Stomach (tissue), 9 donors: ENCODE measurements around the gene REXO4. TPM values are rescaled to one million over a fixed set of nuclear protein-coding genes. Genes with fewer than 3 reads are reported as not detected.

Experiments
- DNase-seq, 2 donors: peaks; one replicate each; pipeline versions ENCODE4 v3.0.0 to v3.0.0-alpha.2; 2013 to 2019
- H3K27ac ChIP-seq, 5 donors: fragments of 200-600 bp in 4 of 5; sonication (generic) in 4 of 5; one replicate each; pipeline ENCODE4 v1.5.1; 2013 to 2019; ENCODE audit warnings: mild to moderate bottlenecking in 1 of 5, moderate library complexity in 1 of 5
- H3K27me3 ChIP-seq, 3 donors: fragments of 200-600 bp; sonication (generic); one replicate each; pipeline ENCODE4 v1.5.1; 2017 to 2019; ENCODE audit warnings: mixed run types in 1 of 3
- H3K36me3 ChIP-seq, 4 donors: fragments of 200-600 bp; sonication (generic); 1 replicate in 3 of 4; 2 replicates in 1 of 4; pipeline ENCODE4 v1.5.1; 2016 to 2019
- H3K4me1 ChIP-seq, 4 donors: fragments of 200-600 bp; sonication (generic); one replicate each; pipeline ENCODE4 v1.5.1; 2016 to 2019
- H3K4me3 ChIP-seq, 4 donors: fragments of 200-600 bp; sonication (generic) in 3 of 4; one replicate each; pipeline ENCODE4 v1.5.1; 2016 to 2019; ENCODE audit warnings: mild to moderate bottlenecking in 1 of 4
- H3K9me3 ChIP-seq, 4 donors: fragments of 200-600 bp; sonication (generic); one replicate each; pipeline ENCODE4 v1.5.1; 2016 to 2019
- CTCF ChIP-seq, 7 experiments: fragments of 450-650 bp in 4 of 7; fragments of 200-600 bp in 3 of 7; sonication (generic) in 3 of 7; IDR thresholded peaks; one replicate each; pipeline ENCODE4 v1.5.1; 2016 to 2019; ENCODE audit warnings: antibody characterized with exemption in 7 of 7, control low read depth in 2 of 7, mild to moderate bottlenecking in 1 of 7
- EP300 ChIP-seq: sonication (generic); formaldehyde crosslinking; IDR thresholded peaks from one replicate; pipeline ENCODE4 v1.6.1; 2017; ENCODE audit warnings: antibody characterized with exemption
- POLR2A ChIP-seq, 4 donors: fragments of 450-650 bp; IDR thresholded peaks; one replicate each; pipeline ENCODE4 v1.6.1; 2016; ENCODE audit warnings: antibody characterized with exemption in 4 of 4, control low read depth in 2 of 4, mild to moderate bottlenecking in 1 of 4, moderate library complexity in 1 of 4
- POLR2AphosphoS5 ChIP-seq, 3 donors: sonication (generic); formaldehyde crosslinking; IDR thresholded peaks; one replicate each; pipeline ENCODE4 v1.6.1; 2016; ENCODE audit warnings: antibody characterized with exemption in 3 of 3
- WGBS, 5 donors: extraction: QIAGEN DNeasy Blood & Tissue Kit in 3 of 5; methylation state at CpG; one replicate each; pipeline versions ENCODE4 v1.1.5 to v1.1.7; 2013 to 2018; 5-methylcytosine and 5-hydroxymethylcytosine counted together
- intact Hi-C: fragments of 100-400 bp; cut with DNase I; formaldehyde crosslinking; loops from one replicate; pipeline ENCODE4 v1.15.1; 2023; ENCODE audit warnings: low total_unique reads
- polyA plus RNA-seq, 3 donors: library from polyadenylated mRNA; stranded (reverse); fragments of 200-250 nt; gene quantifications; one replicate each; pipeline ENCODE4 v1.2.3, GENCODE V29; 2013
- total RNA-seq, 5 donors: library from RNA; depleted of rRNA; stranded (reverse); fragments of >200 nt; gene quantifications; one replicate each; pipeline versions ENCODE4 v1.1.0 to v1.2.3, GENCODE V29; 2014 to 2016
- donor health status: healthy with polysubstance abuse.
- donor health status: Bipolar disorder and iron deficiency.
- donor health status: healthy.

The REXO4 gene
- total and polyA plus RNA-seq, 8 donors: 0.45 to 64.3 (median 12.9) TPM

DNA sequence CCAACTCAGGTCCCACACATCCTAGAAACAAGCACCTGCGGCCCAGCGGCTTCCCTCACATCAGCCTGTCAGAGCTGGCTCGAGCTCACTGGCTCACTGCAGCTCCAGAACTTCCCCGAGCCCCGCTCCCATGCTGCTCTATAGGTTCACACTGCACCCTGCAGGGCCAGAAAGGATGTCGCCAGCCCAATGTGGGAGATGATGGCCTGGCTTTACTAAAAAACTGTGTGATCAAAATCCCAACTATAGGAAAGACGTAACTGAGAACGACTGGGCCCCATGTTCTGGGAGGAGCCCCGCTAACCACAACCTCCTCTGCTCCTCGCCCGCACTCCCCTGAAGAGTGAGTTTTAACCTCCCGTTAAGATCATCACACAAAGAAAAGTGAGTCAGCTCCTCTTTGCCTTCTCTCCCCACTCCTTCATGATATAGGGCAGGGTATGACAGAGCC, 46.5 kb downstream of the REXO4 start:
- intact Hi-C loops: no loop called here
- Histone ChIP-seq H3K4me1 (peaks cover 72 to 93% (median 86%) of the 10 kb centered on the region in 4 donors), H3K36me3 (peaks cover 34 to 51% (median 43%) of the 10 kb centered on the region in 4 donors), H3K27ac (peak overlapping the region; percentile 43 to 73 (median 63)), H3K27me3 (no peaks in the 10 kb centered on the region), H3K4me3 (no peak overlapping the region), H3K9me3 (no peaks in the 10 kb centered on the region)
- 31 to 50% (median 37%) methylated on average over 12 of the region's 12 CpGs for WGBS, 5 donors
- no peak for DNase-seq
- no peak for TF ChIP-seq POLR2A (IDR thresholded peaks at IDR 0.05)
- TF ChIP-seq CTCF (IDR thresholded peaks at IDR 0.05): no peak
- TF ChIP-seq EP300: no peak
- no peak for TF ChIP-seq POLR2AphosphoS5 (IDR thresholded peaks at IDR 0.05)

GRCh38 chr9:133370685-133371084, 47.1 kb downstream of the REXO4 start:
- H3K27ac ChIP-seq: peak overlapping the region; percentile 43 to 73 (median 63)
- no peak for TF ChIP-seq EP300
- no peak for TF ChIP-seq POLR2AphosphoS5 (IDR thresholded peaks at IDR 0.05)
- no peak for TF ChIP-seq POLR2A (IDR thresholded peaks at IDR 0.05)
- no peak for TF ChIP-seq CTCF (IDR thresholded peaks at IDR 0.05)
- intact Hi-C loops: no loop called here
- WGBS, 5 donors: 40 to 59% (median 56%) methylated on average over 7 to 9 of the region's 9 CpGs
- peaks cover 40 to 57% (median 49%) of the 10 kb centered on the region in 4 donors for H3K36me3 ChIP-seq
- DNase-seq: no peak
- peaks cover 72 to 90% (median 87%) of the 10 kb centered on the region in 4 donors for H3K4me1 ChIP-seq
- no peaks in the 10 kb centered on the region for H3K9me3 ChIP-seq
- H3K4me3 ChIP-seq: peak overlapping the region in 1 of 4 donors; percentile 7
- no peaks in the 10 kb centered on the region for H3K27me3 ChIP-seq

DNA sequence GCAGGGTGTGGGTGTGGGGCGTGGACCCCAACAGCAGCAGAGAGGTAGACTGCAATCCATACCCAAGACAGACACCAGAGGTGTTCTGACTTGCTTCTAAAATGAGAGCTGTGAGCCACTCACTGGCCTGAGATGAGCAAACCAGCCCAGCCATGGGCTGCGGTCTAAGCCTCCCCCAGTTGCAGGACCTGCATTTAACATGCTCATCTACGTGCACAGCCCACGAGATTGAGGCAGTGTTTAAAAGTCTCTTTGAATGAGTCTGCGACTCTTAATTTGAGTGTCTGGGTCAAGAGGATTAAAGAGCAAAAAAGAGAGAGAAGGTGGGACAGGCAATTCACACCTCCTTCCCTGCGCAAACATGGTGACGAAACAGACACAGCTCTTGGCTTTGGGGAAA, 47.9 kb downstream of the REXO4 start:
- TF ChIP-seq CTCF (IDR thresholded peaks at IDR 0.05) (no peak), EP300 (no peak), POLR2AphosphoS5 (IDR thresholded peaks at IDR 0.05) (no peak), POLR2A (IDR thresholded peaks at IDR 0.05) (no peak)
- H3K27ac ChIP-seq: peak overlapping the region; percentile 20 to 75 (median 63)
- WGBS, 5 donors: 67 to 83% (median 72%) methylated on average over 7 of the region's 7 CpGs
- H3K4me1 ChIP-seq: peaks cover 72 to 92% (median 84%) of the 10 kb centered on the region in 4 donors
- peaks cover 47 to 65% (median 57%) of the 10 kb centered on the region in 4 donors for H3K36me3 ChIP-seq
- no peaks in the 10 kb centered on the region for H3K27me3 ChIP-seq
- no peaks in the 10 kb centered on the region for H3K9me3 ChIP-seq
- intact Hi-C loops: no loop called here
- H3K4me3 ChIP-seq: no peak overlapping the region
- no peak for DNase-seq

- Histone ChIP-seq H3K4me3 (no peak overlapping the region), H3K27me3 (no peaks in the 10 kb centered on the region), H3K27ac (peak overlapping the region; percentile 60 to 75 (median 63)), H3K9me3 (no peaks in the 10 kb centered on the region), H3K36me3 (peaks cover 52 to 70% (median 62%) of the 10 kb centered on the region in 4 donors), H3K4me1 (peaks cover 68 to 92% (median 80%) of the 10 kb centered on the region in 4 donors)
- TF ChIP-seq POLR2AphosphoS5 (IDR thresholded peaks at IDR 0.05): no peak
- no peak for TF ChIP-seq EP300
- WGBS, 5 donors: 53 to 67% (median 65%) methylated on average over 5 to 6 of the region's 6 CpGs
- no peak for DNase-seq
- intact Hi-C loops: no loop called here
These were observed 48.4 kb downstream of the REXO4 start for GRCh38 chr9:133369422-133369821.

- Histone ChIP-seq H3K27me3 (no peaks in the 10 kb centered on the region), H3K36me3 (peaks cover 61 to 78% (median 71%) of the 10 kb centered on the region in 4 donors), H3K4me1 (peaks cover 63 to 88% (median 70%) of the 10 kb centered on the region in 4 donors), H3K4me3 (peak overlapping the region in 1 of 4 donors; percentile 25), H3K27ac (peak overlapping the region; percentile 60 to 75 (median 63)), H3K9me3 (no peaks in the 10 kb centered on the region)
- DNase-seq: peak in 1 of 2 donors; percentile 64
- TF ChIP-seq CTCF (IDR thresholded peaks at IDR 0.05) (no peak), POLR2AphosphoS5 (IDR thresholded peaks at IDR 0.05) (peak in 1 of 3 donors; percentile 65)
- intact Hi-C loops: no loop called here
- WGBS, 5 donors: 21 to 44% (median 37%) methylated on average over 18 of the region's 18 CpGs
These were observed 49.4 kb downstream of the REXO4 start for GRCh38 chr9:133368249-133368881.
